Ovary (tissue), 9 donors: ENCODE results near the gene R3HDM1. TPM values are rescaled to one million over a fixed set of nuclear protein-coding genes. Genes with fewer than 3 reads are reported as not detected.

Experiments used
- DNase-seq, 5 donors: peaks; one replicate each; pipeline ENCODE4 v3.0.0-alpha.2; 2019 to 2020
- H3K27ac ChIP-seq, 2 donors: fragments of 200-600 bp; one replicate each; pipeline versions ENCODE4 v1.5.1 to v1.8.0; 2019 to 2022
- H3K27me3 ChIP-seq: fragments of 200-600 bp; one replicate; pipeline ENCODE4 v1.8.0; 2022
- H3K36me3 ChIP-seq: fragments of 200-600 bp; sonication (generic); one replicate; pipeline ENCODE4 v1.5.1; 2019
- H3K4me1 ChIP-seq: one replicate; pipeline ENCODE4 v1.8.1; 2013; ENCODE audit warnings: mild to moderate bottlenecking, moderate library complexity; ENCODE audit not compliant: insufficient read depth
- H3K4me3 ChIP-seq: fragments of 200-600 bp; sonication (generic); one replicate; pipeline ENCODE4 v1.5.1; 2017
- H3K9me3 ChIP-seq, 2 donors: fragments of 200-600 bp in 1 of 2; sonication (generic) in 1 of 2; one replicate each; pipeline versions ENCODE4 v1.5.1 to v1.8.1; 2013 to 2019; ENCODE audit warnings: mild to moderate bottlenecking in 1 of 2, moderate library complexity in 1 of 2
- CTCF ChIP-seq, 3 donors: fragments of 450-650 bp in 2 of 3; fragments of 200-600 bp in 1 of 3; IDR thresholded peaks; one replicate each; pipeline versions ENCODE4 v1.5.1 to v1.8.0; 2016 to 2022; ENCODE audit warnings: antibody characterized with exemption in 3 of 3, mild to moderate bottlenecking in 1 of 3
- EP300 ChIP-seq: sonication (generic); formaldehyde crosslinking; IDR thresholded peaks from one replicate; pipeline ENCODE4 v1.6.1; 2017; ENCODE audit warnings: antibody characterized with exemption
- POLR2A ChIP-seq: fragments of 450-650 bp; IDR thresholded peaks from one replicate; pipeline ENCODE4 v1.6.1; 2017; ENCODE audit warnings: antibody characterized with exemption, mild to moderate bottlenecking, moderate library complexity
- WGBS, 3 donors: extraction: QIAGEN DNeasy Blood & Tissue Kit in 1 of 3; methylation state at CpG; one replicate each; pipeline versions ENCODE4 v1.1.5 to v1.1.7; 2013 to 2017; 5-methylcytosine and 5-hydroxymethylcytosine counted together
- intact Hi-C, 4 donors: fragments of 100-400 bp; cut with DNase I; formaldehyde crosslinking; loops; one replicate each; pipeline versions ENCODE4 v1.11.0 to v1.15.1; 2022 to 2023
- polyA plus RNA-seq, 2 donors: library from polyadenylated mRNA; stranded (reverse); fragments of 200-250 nt in 1 of 2; fragments of 350-450 nt in 1 of 2; fragmentation: Illumina TruSeq in 1 of 2; extraction: RNeasy Lipid Tissue Mini Kit (QIAGEN cat#74804) in 1 of 2; gene quantifications; one replicate each; pipeline ENCODE4 v1.2.3, GENCODE V29; 2013 to 2014
- total RNA-seq, 7 donors: library from RNA; depleted of rRNA in 2 of 7; stranded (reverse); fragments of >200 nt in 2 of 7; fragmentation: NEBNext Ultra II Directional in 3 of 7; extraction: Animal tissue kit (Norgen Biotek cat#: 25700) in 3 of 7; gene quantifications; one replicate each; pipeline versions ENCODE4 v1.1.0 to v1.2.4, GENCODE V29; 2016 to 2023
- donor health status: DM: no; HTN: no; CAD: no; lungs with moderate emphysema.
- donor health status: DM: no; HTN: no; CAD: no.
- donor health status: Bipolar disorder and iron deficiency.
- donor health status: DM: yes; HTN: yes; CAD: no.
- donor health status: DM: no; HTN: no; CAD: no.
- donor health status: DM: yes; HTN: yes; CAD: no.

Gene R3HDM1
- total and polyA plus RNA-seq, 9 donors: 8.9 to 34.4 (median 19.0) TPM

GRCh38 chr2:135557530-135557929, 26.2 kb downstream of the R3HDM1 start:
- 92 to 97% (median 97%) methylated on average over 1 of the region's 1 CpG for WGBS, 3 donors
- TF ChIP-seq CTCF (IDR thresholded peaks at IDR 0.05) (no peak), POLR2A (no peak), EP300 (no peak)
- Histone ChIP-seq H3K4me1 (no peaks in the 10 kb centered on the region), H3K4me3 (no peak overlapping the region), H3K27me3 (no peaks in the 10 kb centered on the region), H3K9me3 (no peaks in the 10 kb centered on the region), H3K27ac (no peak overlapping the region), H3K36me3 (no peaks in the 10 kb centered on the region)
- DNase-seq: no peak
- intact Hi-C loops: no loop called here

GRCh38 chr2:135561925-135562324, 30.6 kb downstream of the R3HDM1 start:
- no peak for TF ChIP-seq POLR2A
- TF ChIP-seq EP300: no peak
- no peak for TF ChIP-seq CTCF (IDR thresholded peaks at IDR 0.05)
- H3K4me1 ChIP-seq: no peaks in the 10 kb centered on the region
- WGBS, 3 donors: 96 to 98% (median 97%) methylated on average over 4 of the region's 4 CpGs
- DNase-seq: no peak
- no peak overlapping the region for H3K4me3 ChIP-seq
- no peaks in the 10 kb centered on the region for H3K9me3 ChIP-seq
- H3K27me3 ChIP-seq: no peaks in the 10 kb centered on the region
- H3K36me3 ChIP-seq: no peaks in the 10 kb centered on the region
- no peak overlapping the region for H3K27ac ChIP-seq
- intact Hi-C loops: no loop called here

GRCh38 chr2:135563793-135564192, 32.5 kb downstream of the R3HDM1 start:
- WGBS, 3 donors: 95 to 98% (median 95%) methylated on average over 4 of the region's 4 CpGs
- no peak overlapping the region for H3K27ac ChIP-seq
- no peak overlapping the region for H3K4me3 ChIP-seq
- intact Hi-C loops: no loop called here
- no peaks in the 10 kb centered on the region for H3K27me3 ChIP-seq
- DNase-seq: no peak
- TF ChIP-seq POLR2A (no peak), CTCF (IDR thresholded peaks at IDR 0.05) (no peak)
- H3K9me3 ChIP-seq: no peaks in the 10 kb centered on the region
- no peaks in the 10 kb centered on the region for H3K4me1 ChIP-seq
- H3K36me3 ChIP-seq: no peaks in the 10 kb centered on the region

- no peaks in the 10 kb centered on the region for H3K9me3 ChIP-seq
- 70 to 83% (median 74%) methylated on average over 2 of the region's 2 CpGs for WGBS, 3 donors
- no peaks in the 10 kb centered on the region for H3K36me3 ChIP-seq
- no peak overlapping the region for H3K27ac ChIP-seq
- intact Hi-C loops: no loop called here
- no peak for TF ChIP-seq CTCF (IDR thresholded peaks at IDR 0.05)
- no peak for TF ChIP-seq POLR2A
- no peak for TF ChIP-seq EP300
- H3K4me3 ChIP-seq: no peak overlapping the region
- no peaks in the 10 kb centered on the region for H3K4me1 ChIP-seq
- no peaks in the 10 kb centered on the region for H3K27me3 ChIP-seq
- DNase-seq: no peak
These were observed 39.6 kb downstream of the R3HDM1 start for GRCh38 chr2:135570884-135571283.

GRCh38 chr2:135573620-135574019, 42.3 kb downstream of the R3HDM1 start:
- no peaks in the 10 kb centered on the region for H3K4me1 ChIP-seq
- intact Hi-C loops: no loop called here
- 92 to 100% (median 95%) methylated on average over 1 of the region's 1 CpG for WGBS, 3 donors
- H3K36me3 ChIP-seq: no peaks in the 10 kb centered on the region
- H3K4me3 ChIP-seq: no peak overlapping the region
- H3K27ac ChIP-seq: no peak overlapping the region
- no peaks in the 10 kb centered on the region for H3K27me3 ChIP-seq
- no peaks in the 10 kb centered on the region for H3K9me3 ChIP-seq
- DNase-seq: no peak
- TF ChIP-seq POLR2A (no peak), CTCF (IDR thresholded peaks at IDR 0.05) (no peak), EP300 (no peak)
